Stimulated activated CD4-positive, alpha-beta T cell treated with anti-CD3 and anti-CD28 coated beads, Interleukin-4, amount 100 ng/mL, for 4 hours (primary cell): ENCODE measurements around the gene F3.

Source experiments
- DNase-seq, 2 experiments: peaks; one replicate each; pipeline ENCODE4 v3.0.0-alpha.2; 2020

Gene F3

DNA sequence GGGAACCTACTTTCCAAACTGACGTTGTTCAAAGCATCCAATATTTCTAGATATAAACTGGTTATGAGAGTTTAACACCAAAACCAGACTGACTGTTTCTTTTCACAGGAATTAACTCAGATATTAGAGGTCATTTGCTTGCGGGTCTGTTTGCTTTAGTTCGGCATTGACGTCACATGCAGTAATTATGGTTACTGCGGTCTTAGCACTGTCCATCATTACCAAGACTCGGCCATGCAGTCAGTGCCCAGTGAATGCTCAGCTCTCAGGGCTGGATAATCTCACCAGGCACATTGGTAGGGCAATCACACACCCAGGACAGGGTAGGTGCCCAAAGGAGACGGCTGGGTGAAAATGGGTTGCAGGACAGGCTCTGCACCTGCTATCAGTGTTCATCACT is 9.9 kb upstream of the F3 start:
- DNase-seq, result no peak

DNA sequence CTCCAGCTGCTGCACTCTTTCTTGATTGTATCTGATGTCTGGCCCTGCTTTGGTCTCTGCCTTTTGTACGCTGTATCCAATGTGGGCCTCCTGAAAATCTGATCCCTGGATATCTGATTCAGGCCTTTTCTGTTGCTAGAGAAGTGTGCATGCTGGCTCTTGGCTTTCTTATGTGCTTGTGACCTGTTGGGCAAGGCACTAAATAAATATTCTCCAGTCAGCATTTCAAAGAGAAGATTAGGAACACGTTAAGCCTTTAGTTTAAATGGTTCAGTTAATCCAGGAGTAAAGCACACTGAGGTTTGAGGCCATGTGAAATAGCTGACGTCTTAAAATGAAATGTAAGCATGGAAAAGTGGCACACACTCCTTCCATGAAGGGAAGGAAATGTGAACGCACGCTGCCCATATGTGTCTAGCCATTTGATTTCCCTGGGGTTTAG is 9.3 kb upstream of the F3 start:
- DNase-seq, result no peak

DNA sequence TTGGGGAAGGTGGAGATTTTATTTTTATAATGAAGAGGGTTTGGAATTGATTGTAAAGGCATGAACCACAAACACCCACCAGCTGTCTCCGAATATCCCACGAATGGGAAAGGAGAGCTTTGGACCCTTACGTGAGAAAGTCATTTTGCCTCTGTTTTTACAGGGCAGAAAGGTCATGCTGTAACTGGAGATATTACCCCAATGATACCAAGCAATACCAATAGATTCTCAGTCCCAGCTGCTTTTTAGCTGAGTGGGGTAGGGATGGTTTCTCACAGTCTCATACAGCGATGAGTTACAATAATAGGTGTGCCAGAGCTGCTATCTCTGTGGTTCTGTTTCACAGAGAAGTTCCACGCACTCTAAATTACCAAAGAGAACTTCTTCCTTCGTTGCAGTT is 8.8 kb upstream of the F3 start:
- no peak for DNase-seq

DNA sequence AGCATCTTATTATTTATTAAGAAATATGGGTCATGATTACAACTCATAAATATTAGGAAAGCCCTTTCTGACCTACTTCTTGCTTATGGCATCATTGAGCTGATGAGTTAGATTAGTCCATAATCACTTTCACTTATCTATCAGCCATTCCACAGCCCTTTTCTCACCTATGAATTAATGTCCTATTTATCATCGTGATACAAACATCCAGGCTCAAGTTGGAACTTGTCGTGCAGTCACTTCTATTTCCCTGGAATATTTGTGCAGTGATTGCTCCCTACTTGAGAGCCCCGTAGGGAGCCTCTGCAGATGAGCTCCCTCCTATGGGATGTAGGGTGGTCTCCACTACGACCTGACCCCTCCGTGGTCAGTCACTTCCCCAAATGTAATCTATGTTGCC is 8.1 kb upstream of the F3 start:
- no peak for DNase-seq

DNA sequence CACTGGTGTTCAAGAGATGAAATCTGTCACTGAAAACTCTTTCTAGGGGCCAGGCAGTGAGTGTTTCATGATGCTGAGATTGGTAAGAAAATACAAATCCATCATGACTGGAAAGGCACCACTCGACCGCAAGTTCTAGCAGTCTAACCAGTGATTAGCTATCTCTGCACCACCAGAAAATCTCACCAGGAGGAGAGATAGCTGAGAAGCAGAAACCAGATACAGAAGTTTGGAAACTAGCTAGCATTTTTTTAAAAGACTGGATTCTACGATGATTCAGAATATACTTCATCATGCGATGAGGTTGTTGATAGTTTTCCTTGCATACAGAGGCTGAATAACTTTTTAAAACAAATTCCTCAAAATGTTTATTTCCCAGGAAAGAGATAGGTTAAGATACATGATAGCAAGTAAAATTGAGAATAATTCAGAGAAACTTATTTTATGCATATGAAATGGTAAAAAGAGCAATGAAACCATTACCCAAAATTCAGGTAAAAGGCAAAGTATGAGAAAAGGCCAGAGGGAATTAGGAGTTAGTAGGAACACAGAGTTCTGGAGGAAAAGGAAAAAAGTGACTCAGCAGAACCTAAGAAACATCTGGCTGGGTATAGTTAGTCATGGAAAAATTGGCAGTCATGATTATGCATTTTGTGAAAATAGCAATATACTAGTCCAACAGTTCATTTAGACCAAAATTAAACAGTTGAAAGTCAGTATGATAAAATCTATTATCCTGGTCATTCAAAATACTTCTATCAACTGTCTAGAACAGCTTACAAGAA is 3.3 kb upstream of the F3 start:
- no peak for DNase-seq

DNA sequence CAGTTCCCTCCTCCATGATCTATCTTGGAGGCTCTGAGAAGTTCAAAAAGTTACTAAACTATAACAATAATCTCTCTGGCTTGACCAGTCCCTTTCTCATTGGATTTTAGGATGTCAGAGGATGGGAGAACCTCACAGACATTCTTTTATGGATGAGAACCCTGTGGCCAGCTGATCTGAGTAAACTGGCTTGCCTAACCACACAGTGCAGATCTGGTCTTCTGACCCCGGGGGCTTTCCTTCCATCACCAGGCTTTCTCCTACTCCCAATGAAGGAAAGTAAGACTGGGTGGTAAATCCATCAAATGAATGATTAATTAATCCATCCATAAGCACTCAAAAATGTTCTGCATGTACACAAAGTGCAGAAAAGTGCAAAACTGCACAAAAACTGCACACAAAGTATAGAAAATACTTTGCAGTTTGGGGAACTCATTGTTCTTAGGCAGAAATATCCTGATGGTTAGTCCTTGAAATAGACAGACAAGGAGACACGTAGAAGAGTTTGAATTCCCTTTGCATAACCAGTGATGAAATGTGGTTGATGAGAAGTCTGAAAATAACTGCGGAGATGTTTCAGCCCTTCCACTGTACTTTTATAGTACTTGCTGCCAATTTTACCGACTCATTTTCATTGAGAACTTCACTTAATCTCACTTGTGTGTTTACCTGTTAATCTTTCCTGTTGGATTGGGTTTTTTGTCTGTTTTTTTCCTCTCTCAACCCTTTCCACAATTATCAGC is 2.5 kb upstream of the F3 start:
- no peak for DNase-seq

DNA sequence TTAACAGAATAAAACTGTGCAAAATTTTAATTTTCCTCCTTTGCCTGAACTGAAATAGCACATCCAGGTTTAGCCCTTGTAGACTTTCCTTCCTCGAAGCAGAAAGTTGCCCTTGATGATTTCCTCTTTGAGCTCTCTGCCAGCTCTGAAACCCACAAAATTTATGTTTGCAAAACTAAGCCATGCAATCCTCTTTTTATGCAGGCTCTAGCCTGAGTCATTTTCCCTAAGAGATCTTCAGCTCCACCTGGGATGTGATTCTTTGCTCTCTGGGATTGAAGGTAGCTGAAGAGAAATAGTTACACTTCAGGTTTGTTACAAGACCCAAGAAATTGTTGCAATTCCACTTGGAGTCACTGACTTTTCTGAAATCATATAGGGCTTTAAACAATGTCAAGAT is 1.4 kb upstream of the F3 start:
- no peak for DNase-seq

DNA sequence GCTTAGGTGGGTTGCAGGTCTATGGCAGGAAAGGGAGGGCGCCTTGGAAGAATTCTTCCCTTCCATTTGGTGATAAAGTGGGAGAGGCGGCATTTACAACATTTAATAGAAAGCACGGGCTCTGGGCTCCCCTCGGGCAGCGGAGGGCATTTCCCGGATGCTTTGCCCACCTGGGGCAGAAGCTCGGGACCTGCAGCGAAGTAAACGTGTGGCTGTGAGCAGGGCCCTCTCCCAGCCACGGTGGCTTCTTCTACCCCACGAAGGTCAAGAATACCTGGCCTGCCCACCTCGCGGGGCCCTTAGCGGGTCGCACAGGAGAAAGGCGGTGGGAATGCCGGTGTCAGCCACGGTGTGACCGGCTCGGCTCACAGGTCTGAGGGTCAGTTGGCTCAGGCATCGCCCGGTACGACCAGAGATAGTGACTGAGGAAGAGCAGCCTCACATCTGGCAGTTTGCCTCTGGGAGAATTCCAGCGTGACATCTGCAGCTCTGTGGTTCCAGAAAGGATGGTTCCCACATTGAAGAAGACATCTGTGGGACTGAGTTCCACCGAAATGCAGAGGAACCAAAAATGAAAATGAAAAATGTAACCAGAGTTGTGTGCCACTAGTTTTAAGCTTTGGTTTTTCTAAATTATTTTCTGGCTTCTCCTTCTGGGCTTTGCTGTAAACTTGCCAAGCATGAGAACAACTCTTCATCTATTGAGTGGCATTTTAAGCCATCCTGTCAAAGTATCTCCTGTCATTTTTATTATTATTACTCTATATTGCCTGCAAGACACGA is 720 bp upstream of the F3 start:
- no peak for DNase-seq

DNA sequence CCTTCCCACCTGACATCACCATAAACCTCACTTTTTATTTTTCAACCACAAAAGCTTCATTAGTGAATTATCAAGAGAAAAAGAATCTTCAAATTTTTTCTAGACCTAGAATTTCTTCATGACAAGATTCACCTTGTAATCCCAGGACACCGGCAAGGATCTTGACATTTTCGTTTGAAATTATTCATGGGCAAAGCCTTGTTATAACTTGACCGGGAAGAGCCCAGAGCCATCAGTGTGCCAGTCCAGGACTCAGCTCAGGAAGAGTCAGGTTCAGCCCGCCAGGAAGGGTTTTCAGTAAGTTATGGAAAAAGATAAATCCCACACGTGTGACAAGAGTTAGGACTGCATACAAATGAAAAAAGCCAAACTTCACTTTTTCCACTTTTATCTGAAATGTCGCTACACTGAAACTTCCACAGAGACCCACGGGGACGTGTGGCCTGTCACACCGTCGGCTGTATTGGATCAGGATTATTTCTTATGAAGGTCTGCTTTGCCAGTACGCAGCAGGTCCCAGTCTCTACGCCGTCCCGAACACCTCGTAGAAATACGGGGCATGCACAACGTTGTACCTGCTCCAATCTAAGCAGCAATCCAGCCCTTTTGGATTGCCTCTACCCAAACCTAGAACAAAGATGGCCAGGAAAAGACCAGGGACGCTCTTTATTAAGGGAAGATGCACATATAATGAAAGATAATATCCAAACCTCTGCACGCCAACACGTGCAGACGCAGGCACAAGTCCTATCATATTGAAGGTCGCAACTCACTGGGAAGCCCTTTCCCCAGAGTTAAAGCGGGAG is 916 bp downstream of the F3 start:
- DNase-seq, result no peak

DNA sequence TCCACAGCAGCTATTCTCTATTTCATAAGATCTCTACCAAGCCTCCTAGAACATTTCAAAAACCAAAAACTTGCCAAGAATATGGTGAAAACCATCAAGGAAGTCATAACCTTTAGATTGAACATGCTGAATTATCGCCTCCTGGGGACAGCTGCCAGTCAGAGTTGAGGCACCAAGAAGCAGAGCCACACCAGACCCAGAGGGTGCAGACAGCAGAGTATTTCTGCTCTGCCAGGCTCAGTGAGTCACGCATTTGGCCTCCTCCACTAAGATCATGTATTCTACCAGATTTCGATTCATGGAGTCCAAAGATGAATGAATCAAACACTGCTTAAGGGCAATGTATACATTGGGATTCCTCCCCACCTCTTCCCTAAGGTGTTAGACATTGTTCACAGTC is 2.1 kb downstream of the F3 start:
- DNase-seq, result no peak

DNA sequence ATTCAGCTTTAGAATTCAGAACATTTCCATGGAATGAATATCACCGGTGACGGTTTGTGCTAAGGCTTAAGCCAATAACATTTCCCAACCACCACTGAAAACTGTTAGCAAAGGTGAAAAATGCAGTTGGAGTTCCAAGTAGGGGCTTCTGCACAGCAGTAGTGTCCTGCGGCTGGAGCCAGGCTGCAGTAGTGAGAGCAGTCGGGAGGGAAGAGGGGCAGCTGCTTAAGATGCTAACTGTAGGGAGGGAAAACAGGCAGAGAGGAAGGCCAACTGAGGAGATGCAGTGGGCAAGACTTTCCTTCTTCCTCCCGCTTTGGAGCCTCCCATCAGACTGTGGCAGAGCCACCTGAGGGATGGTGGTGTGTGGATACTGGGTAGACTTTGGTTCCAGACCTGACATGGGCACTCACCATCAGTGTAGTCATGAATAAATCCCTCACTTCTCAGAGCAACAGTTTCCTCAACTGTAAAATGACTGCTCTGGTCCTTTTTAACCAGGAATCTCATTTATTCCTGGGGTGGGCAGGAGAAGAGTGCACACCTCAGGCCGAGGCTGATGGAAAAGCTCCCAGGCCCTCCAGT is 3.2 kb downstream of the F3 start:
- DNase-seq, result no peak

DNA sequence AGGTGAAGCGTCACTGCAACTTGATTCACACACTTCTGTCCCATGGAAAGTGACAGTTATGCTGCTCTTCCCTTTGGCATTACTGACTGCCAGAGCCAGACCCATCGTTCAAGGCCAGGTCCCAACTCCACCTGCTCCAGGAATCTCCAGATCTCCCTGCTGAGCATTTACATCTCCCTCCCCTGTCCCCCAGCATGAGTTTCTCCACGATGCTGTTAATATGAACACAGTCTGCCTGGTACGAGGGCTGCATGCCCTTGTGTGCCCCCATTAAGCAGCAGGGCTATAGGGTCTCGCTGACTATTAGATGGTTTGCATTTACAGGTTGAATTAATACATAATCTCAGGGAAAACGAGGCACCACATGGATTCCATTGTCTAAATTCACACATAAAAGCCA is 4.3 kb downstream of the F3 start:
- no peak for DNase-seq

DNA sequence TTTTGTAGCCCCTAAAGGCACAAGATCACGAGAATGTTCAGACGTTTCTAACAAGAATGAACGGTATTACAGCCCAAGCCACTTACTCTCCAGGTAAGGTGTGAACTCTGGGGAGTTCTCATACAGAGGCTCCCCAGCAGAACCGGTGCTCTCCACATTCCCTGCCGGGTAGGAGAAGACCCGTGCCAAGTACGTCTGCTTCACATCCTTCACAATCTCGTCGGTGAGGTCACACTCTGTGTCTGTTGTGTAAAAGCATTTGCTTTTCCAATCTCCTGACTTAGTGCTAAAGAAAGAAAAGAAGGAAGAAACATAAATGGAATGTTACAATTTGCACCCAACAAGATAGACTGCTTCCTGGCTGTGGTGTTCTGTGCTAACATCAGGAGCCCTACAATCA is 5.7 kb downstream of the F3 start:
- no peak for DNase-seq

DNA sequence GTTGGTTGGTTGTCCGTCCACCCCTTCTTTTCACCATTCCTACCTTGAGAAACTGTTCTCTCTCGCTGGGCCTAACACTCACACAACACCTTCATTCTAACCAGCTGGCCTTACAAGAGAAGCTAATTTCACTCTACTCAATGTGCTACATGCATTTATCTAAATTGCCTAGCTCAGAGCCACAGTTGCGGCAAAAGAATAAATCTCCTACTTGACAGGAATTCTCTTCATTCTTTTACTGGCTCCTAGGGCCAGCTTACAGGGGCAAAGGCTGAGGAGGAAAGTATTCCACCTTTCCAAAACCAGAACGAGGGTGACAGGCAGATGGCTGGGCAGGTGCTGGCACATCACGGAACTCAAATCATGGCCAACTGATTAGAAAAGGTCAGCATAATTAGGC is 6.5 kb downstream of the F3 start:
- DNase-seq, result no peak

DNA sequence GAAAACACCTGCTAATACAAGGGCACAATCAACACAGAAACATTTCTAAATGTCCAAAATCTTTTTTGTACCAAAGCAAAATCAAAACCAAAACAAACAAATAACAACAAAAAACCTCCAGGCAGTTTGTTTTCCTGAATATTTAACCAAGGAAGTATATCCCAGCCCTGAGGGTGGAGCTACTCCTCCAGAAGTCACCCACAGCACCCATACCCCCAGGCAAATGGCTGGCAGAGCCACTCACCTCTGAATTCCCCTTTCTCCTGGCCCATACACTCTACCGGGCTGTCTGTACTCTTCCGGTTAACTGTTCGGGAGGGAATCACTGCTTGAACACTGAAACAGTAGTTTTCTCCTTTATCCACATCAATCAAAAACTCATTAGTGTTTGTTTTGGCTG is 9.5 kb downstream of the F3 start:
- no peak for DNase-seq

DNA sequence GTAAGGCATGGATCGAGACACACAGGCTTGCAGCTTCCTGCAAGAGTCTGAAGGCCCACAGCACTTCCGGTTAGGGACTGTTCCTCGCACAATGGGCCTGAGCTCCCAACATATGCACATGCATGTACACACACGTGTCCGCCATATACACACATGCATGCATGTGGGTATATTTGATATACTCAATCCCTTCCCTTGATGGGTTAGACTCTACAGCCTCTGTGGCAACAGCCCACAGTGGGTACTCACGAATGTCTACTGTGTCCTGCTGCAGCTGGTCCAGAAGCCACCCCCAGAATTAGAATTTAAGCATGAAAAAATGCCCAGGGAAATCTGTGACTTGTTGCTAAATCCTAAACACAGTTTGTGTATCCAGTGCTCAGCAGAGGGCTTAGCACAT is 9.9 kb downstream of the F3 start:
- no peak for DNase-seq

DNA sequence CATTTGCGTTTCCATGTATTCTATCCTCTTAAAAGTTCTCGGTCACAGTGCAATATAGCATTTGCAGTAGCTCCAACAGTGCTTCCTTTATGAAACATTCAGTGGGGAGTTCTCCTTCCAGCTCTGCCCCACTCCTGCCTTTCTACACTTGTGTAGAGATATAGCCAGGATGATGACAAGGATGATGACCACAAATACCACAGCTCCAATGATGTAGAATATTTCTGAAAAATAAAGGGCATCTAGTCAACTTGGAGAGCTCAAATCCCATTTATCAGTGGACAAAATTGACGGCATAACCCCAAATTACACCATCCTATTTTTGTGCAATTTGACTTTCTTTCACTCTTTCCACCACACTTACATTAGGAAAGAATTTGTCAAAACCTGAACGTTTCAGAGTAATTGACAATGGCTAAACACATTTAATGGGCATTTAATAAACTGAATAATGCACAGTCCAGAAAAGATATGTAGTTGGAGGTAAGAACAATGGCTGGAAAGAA is 11.1 kb downstream of the F3 start:
- DNase-seq, result no peak

DNA sequence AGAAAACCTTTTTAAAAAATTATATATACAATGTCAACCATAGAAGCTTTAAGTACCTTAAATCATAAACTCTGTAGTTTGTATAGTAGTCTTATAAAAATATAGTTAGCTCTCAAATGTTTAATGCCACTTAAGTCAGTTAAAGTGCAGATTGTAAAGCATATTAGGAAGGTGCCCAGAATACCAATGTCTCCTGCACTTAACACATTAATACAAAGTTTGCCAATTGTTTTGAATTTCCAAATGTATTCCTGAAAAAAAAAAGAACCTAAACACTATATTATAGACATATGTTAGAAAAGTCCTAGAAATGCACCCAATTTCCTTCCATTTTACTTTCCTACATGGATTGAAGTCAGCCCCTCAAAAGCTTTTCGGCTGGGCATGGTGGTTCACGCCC is 12.1 kb downstream of the F3 start:
- DNase-seq, result no peak

DNA sequence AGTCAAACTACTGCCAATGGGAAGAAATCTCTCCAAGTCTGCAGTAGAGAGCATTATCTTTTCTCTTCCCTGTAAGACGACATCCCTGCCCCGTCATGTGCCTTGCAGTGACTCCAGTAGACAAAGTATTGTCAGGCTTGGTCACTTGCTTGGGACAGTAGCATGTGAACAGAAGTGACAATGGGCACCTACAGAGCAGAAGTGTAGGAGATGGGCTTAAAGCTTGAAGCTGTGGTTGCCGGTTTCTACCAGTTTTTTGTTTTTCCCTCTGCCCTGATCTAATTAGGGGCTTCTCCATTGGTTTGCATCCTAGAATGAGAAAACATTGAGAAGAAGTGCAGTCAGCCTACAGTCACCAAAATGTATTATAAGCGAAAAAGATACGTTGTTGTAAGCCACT is 12.7 kb downstream of the F3 start:
- no peak for DNase-seq

DNA sequence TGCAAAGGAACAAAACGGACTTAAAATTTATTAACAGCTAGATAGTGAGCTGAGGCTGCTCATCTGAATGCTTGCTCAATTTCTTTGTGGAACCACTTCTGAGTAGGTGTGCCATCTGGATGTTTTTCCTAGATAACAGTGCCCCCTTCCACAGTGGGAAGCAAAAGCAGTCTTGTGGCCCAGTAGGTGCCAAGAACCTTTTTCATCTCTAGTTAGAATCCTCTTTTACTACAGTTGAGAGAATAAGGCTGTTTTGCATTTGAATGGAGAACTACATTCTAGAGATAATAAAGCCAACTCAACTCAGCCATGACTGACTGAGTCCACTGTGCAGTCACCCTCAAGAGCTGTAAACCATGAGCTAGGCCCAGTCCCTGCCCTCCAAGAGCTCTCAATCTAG is 13.3 kb downstream of the F3 start:
- no peak for DNase-seq

DNA sequence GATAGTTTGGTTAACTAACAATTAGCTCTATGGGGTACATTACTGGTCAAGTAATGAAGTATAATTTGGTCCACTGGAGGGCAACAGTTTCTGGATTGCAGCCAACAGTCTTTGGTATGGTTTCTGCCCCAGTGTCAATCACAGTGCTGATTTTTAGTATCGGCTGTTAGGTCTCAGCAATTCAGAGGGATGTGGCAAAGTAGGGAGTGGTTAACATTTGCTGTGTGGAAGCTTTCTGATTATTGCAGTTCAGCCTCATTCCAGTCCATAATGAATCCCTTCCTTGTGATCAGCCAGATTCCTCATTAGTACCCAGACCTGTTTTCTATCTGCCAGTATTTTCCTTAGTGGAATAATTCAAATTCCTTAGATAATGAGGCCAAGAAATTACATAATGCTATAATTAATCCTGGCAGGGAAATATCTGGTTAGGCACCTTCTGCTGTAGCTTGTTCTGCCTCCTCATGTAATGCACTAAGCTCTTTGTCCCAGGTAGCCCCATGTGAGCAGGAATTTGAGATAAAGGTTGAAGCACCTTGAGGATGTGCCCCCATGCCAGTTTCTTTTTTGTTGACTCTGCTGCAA is 14.0 kb downstream of the F3 start:
- no peak for DNase-seq
